Measurements from ENCODE around the gene BMP5.

The BMP5 gene

DNA sequence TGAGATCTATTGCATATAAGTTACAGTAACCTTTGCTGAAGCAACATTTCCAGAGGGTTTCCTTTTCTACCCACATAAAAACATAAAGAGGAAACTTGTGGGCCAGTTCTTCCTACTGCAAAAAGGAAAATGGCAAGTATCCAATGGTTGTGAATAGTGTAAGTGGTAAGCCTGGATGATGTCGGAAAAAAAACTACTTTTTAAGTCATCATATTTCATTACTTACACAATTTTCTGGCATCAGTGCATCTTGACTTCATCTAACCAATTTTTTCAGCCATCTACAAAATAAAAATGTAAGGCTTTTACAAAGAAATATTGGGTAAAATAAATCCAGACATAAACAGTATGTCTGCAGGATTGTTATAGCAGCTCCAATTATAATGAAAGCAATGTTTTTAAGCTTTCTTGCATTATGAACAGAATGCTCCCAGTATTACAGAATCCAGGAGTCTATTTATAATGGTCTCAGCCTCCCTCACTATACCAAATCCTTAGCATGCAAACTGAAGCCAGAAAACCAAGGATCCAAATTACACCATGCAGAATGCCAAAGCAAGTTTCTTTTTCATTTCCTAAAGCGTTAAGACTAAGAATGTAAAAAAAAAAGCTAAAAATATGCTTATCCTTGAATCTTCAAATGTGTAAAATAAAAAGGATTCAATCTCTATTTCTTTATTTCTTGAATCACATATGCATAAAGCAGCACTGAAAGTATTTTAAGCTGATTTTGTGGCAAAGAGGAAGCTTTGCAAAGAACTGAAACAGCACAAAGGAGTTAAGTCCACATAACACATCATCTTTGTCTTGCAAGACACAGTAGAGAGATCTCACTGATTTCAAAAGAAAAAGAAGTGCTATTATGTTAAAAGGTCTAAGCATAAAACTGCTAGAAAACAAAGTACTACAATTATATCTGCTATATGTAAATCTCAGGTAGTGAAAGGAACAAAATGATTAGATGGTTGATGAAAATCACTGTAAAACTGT lies 169.6 kb downstream of the BMP5 start:
- DNase-seq = no peak

DNA sequence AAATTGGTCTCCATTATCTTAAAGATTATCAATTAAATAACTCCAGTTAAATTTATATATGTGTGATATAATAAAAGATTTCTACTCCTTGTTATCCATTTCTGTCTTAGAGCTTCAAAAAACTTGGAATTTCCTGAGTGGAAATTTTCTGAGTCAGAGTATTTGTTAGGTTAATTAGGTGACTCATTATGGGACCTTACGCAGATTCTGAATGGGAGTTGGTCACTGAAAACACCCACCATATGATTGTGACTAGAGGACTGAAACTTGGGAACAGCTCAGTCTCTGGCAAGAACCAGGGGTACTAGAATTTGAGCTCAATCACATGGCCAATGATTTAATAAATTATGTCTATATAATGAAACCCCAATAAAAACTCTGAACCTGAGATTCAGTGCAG lies 171.0 kb downstream of the BMP5 start:
- DNase-seq = no peak

Measured in NCI-H774 (cell line).